Prostate gland (tissue), 2 donors: Measurements from ENCODE around the gene INPP5D. TPM values are rescaled to one million over a fixed set of nuclear protein-coding genes. Genes with fewer than 3 reads are reported as not detected.

Source experiments
- DNase-seq: peaks from one replicate; pipeline ENCODE4 v3.0.0-alpha.2; 2019; ENCODE audit warnings: low spot score
- H3K27ac ChIP-seq, 2 donors: fragments of 200-600 bp; sonication (generic); 2 replicates each; pipeline ENCODE4 v1.5.1; 2017 to 2019
- H3K27me3 ChIP-seq: fragments of 200-600 bp; sonication (generic); replicated peaks from 2 replicates; pipeline ENCODE4 v1.5.1; 2019; ENCODE audit not compliant: insufficient read depth
- H3K36me3 ChIP-seq, 2 donors: fragments of 200-600 bp; sonication (generic); 1 replicate in 1 of 2; 2 replicates in 1 of 2; pipeline versions ENCODE4 v1.5.1 to v1.8.1; 2017 to 2019
- H3K4me1 ChIP-seq: fragments of 200-600 bp; sonication (generic); replicated peaks from 2 replicates; pipeline ENCODE4 v1.5.1; 2019
- H3K4me3 ChIP-seq, 2 donors: fragments of 200-600 bp; sonication (generic); 2 replicates each; pipeline ENCODE4 v1.5.1; 2017 to 2019
- H3K9me3 ChIP-seq: fragments of 200-600 bp; sonication (generic); 2 replicates; pipeline ENCODE4 v1.5.1; 2017
- CTCF ChIP-seq, 4 experiments: fragments of 200-600 bp in 2 of 4; fragments of 450-650 bp in 2 of 4; sonication (generic) in 2 of 4; IDR thresholded peaks; 1 replicate in 3 of 4; 2 replicates in 1 of 4; pipeline ENCODE4 v1.5.1; 2016 to 2019; ENCODE audit warnings: antibody characterized with exemption in 4 of 4, mild to moderate bottlenecking in 2 of 4, moderate library complexity in 2 of 4
- POLR2A ChIP-seq: fragments of 450-650 bp; IDR thresholded peaks from one replicate; pipeline ENCODE4 v1.6.1; 2016; ENCODE audit warnings: antibody characterized with exemption, mild to moderate bottlenecking
- POLR2AphosphoS5 ChIP-seq: sonication (generic); formaldehyde crosslinking; IDR thresholded peaks from one replicate; pipeline ENCODE4 v1.6.1; 2017; ENCODE audit warnings: antibody characterized with exemption
- WGBS: methylation state at CpG from one replicate; pipeline ENCODE4 v1.1.5; 2018; 5-methylcytosine and 5-hydroxymethylcytosine counted together
- intact Hi-C: fragments of 100-400 bp; cut with DNase I; formaldehyde crosslinking; loops from one replicate; pipeline ENCODE4 v1.14.2; 2022
- total RNA-seq, 2 donors: library from RNA; depleted of rRNA; stranded (reverse); fragments of >200 nt; gene quantifications; one replicate each; pipeline ENCODE4 v1.1.0, GENCODE V29; 2016

INPP5D gene
- total RNA-seq, 2 donors from 2014 or later = 11.4 to 18.8 TPM

- Histone ChIP-seq H3K27ac (no peak overlapping the region), H3K27me3 (no peaks in the 10 kb centered on the region), H3K4me3 (no peak overlapping the region), H3K9me3 (no peaks in the 10 kb centered on the region), H3K4me1 (no peaks in the 10 kb centered on the region), H3K36me3 (no peaks in the 10 kb centered on the region)
- intact Hi-C loops = no loop called here
- TF ChIP-seq POLR2A = no peak
- TF ChIP-seq POLR2AphosphoS5 = no peak
- TF ChIP-seq CTCF (IDR thresholded peaks at IDR 0.05) = no peak
- no peak for DNase-seq
- WGBS = 50% methylated on average over 15 of the region's 19 CpGs
Measured at GRCh38 chr2:233165895-233166661, 105.9 kb downstream of the INPP5D start.

GRCh38 chr2:233168445-233168844 is 108.3 kb downstream of the INPP5D start:
- intact Hi-C loops = no loop called here
- Histone ChIP-seq H3K9me3 (no peaks in the 10 kb centered on the region), H3K4me1 (no peaks in the 10 kb centered on the region), H3K36me3 (no peaks in the 10 kb centered on the region), H3K27me3 (no peaks in the 10 kb centered on the region), H3K27ac (no peak overlapping the region), H3K4me3 (no peak overlapping the region)
- TF ChIP-seq POLR2AphosphoS5 (no peak), CTCF (IDR thresholded peaks at IDR 0.05) (no peak), POLR2A (no peak)
- WGBS = 64% methylated on average over 4 of the region's 4 CpGs
- no peak for DNase-seq

GRCh38 chr2:233168919-233169318 is 108.8 kb downstream of the INPP5D start:
- no peak for DNase-seq
- 84% methylated on average over 11 of the region's 11 CpGs for WGBS

GRCh38 chr2:233171344-233171743 is 111.2 kb downstream of the INPP5D start:
- Histone ChIP-seq H3K4me1 (no peaks in the 10 kb centered on the region), H3K27me3 (no peaks in the 10 kb centered on the region), H3K36me3 (no peaks in the 10 kb centered on the region), H3K4me3 (no peak overlapping the region), H3K27ac (no peak overlapping the region), H3K9me3 (no peaks in the 10 kb centered on the region)
- TF ChIP-seq CTCF (IDR thresholded peaks at IDR 0.05) (no peak), POLR2AphosphoS5 (no peak), POLR2A (no peak)
- 91% methylated on average over 2 of the region's 2 CpGs for WGBS
- intact Hi-C loops = no loop called here
- DNase-seq = no peak

More at GRCh38 chr2:233168919-233169318, 108.8 kb downstream of the INPP5D start:
- Histone ChIP-seq H3K36me3 (no peaks in the 10 kb centered on the region), H3K27me3 (no peaks in the 10 kb centered on the region), H3K27ac (no peak overlapping the region), H3K9me3 (no peaks in the 10 kb centered on the region), H3K4me3 (no peak overlapping the region), H3K4me1 (no peaks in the 10 kb centered on the region)
- no peak for TF ChIP-seq POLR2A
- no peak for TF ChIP-seq POLR2AphosphoS5
- no peak for TF ChIP-seq CTCF (IDR thresholded peaks at IDR 0.05)
- intact Hi-C loops = no loop called here

- Histone ChIP-seq H3K27me3 (no peaks in the 10 kb centered on the region), H3K4me3 (no peak overlapping the region), H3K4me1 (no peaks in the 10 kb centered on the region), H3K27ac (no peak overlapping the region), H3K36me3 (no peaks in the 10 kb centered on the region), H3K9me3 (no peaks in the 10 kb centered on the region)
- no peak for TF ChIP-seq POLR2A
- TF ChIP-seq CTCF (IDR thresholded peaks at IDR 0.05) = no peak
- no peak for TF ChIP-seq POLR2AphosphoS5
- intact Hi-C loops = no loop called here
- DNase-seq = no peak
- 92% methylated on average over 7 of the region's 7 CpGs for WGBS
Measured at GRCh38 chr2:233173115-233173514, 113.0 kb downstream of the INPP5D start.
